ENCODE results near the gene SLC25A22.
A peak's percentile ranks its signal among the peaks of the same experiment; 100 is the strongest.

The SLC25A22 gene

DNA sequence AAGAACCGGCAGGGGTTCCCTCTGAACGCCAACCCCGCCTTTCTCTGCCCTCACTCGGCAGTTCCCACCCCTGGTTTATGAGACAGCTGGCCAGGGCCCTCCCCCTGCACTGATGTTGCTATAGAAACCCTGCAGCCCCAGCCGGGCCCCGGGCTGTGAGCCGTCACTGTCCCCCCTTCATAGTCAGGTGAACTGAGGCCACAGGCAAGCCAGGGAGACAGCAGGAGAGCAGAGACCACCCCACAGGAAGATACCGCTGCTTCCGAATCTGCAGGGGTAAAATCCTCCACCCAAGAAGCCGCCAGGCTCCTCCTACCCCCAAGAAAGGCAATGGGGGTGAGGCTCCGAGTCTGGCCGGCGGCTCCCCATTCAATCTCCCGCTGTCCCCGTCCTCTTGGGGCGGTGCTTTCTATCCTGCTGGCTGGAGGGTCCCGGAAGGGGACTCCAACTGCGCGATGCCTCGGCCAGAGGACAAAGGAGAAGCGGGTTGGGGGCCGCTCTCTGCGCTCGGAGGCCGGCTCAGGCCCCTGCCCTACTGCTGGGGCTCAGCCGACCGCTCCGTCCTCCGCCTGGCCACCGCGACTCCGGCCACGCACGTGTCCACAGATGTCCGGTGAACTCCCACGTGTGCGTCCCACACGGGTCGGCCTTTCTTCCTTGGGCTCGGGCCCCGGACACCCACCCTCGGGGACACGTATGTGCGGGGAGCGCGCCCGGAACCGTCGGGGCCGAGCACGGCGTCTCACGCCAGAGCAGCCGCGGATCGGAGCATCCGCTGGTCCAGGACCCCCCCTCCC, 587 bp downstream of the SLC25A22 start:
- H3K27ac ChIP-seq, result peak overlapping the region; percentile 71 to 85
- no peaks in the 10 kb centered on the region for H3K9me3 ChIP-seq
- TF ChIP-seq, protein P1, sequence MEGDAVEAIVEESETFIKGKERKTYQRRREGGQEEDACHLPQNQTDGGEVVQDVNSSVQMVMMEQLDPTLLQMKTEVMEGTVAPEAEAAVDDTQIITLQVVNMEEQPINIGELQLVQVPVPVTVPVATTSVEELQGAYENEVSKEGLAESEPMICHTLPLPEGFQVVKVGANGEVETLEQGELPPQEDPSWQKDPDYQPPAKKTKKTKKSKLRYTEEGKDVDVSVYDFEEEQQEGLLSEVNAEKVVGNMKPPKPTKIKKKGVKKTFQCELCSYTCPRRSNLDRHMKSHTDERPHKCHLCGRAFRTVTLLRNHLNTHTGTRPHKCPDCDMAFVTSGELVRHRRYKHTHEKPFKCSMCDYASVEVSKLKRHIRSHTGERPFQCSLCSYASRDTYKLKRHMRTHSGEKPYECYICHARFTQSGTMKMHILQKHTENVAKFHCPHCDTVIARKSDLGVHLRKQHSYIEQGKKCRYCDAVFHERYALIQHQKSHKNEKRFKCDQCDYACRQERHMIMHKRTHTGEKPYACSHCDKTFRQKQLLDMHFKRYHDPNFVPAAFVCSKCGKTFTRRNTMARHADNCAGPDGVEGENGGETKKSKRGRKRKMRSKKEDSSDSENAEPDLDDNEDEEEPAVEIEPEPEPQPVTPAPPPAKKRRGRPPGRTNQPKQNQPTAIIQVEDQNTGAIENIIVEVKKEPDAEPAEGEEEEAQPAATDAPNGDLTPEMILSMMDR (IDR thresholded peaks at IDR 0.05), result no peak
- intact Hi-C loops (cut with DNase I; ENCODE audit: low total_unique reads), result no loop called here
- H3K4me3 ChIP-seq, result peak overlapping the region; percentile 68 to 88
- peaks cover 0 to 37% (median 24%) of the 10 kb centered on the region in 4 donors for H3K4me1 ChIP-seq
- DNase-seq, result peak; percentile 74 to 86
- H3K27me3 ChIP-seq, result no peaks in the 10 kb centered on the region
- H3K36me3 ChIP-seq, result peaks cover 0 to 49% (median 2%) of the 10 kb centered on the region in 3 donors

DNA sequence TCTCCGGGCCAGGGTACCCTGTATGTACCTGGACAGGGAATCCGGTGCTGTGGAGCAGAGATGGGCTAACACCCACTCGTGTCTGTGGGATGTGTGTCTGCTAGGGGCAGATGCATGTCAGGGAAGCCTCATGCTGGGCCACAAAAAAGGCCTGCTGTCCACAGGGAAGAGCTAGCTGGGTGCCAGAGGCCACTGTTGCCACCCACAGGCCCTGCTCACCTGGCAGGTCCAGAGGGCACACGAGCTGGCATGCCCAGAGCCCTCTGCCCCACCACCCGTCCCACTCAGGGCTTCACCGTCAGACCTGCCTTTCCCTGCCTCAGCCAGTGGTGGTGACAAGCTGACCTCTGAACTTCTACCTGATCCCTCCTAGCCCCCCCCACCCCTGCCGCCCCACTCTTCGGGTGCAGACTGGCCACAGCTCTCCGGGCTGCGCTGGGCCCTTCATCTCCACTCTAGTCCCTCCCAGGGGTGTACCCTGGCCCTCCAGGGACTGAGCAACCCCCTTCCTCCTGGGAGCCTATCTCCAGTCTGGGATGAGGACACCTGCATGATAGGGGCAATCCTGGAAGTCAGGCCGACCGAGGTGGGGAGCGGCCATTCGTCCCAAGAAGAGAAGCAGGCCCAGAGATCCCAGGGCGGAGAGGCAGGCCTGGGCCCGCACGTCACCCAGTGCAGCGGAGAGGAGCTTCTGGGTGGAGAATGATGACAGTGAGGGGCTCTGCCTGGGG, 1.4 kb downstream of the SLC25A22 start:
- no peak for DNase-seq
- Histone ChIP-seq H3K27me3 (no peaks in the 10 kb centered on the region), H3K4me1 (peaks cover 0 to 36% (median 24%) of the 10 kb centered on the region in 4 donors), H3K4me3 (peak overlapping the region; percentile 68 to 88), H3K36me3 (peaks cover 0 to 49% (median 3%) of the 10 kb centered on the region in 3 donors), H3K9me3 (no peaks in the 10 kb centered on the region), H3K27ac (peak overlapping the region; percentile 71 to 85)
- TF ChIP-seq, protein P1 (IDR thresholded peaks at IDR 0.05), result no peak
- intact Hi-C loops (cut with DNase I; ENCODE audit: low total_unique reads), result no loop called here

DNA sequence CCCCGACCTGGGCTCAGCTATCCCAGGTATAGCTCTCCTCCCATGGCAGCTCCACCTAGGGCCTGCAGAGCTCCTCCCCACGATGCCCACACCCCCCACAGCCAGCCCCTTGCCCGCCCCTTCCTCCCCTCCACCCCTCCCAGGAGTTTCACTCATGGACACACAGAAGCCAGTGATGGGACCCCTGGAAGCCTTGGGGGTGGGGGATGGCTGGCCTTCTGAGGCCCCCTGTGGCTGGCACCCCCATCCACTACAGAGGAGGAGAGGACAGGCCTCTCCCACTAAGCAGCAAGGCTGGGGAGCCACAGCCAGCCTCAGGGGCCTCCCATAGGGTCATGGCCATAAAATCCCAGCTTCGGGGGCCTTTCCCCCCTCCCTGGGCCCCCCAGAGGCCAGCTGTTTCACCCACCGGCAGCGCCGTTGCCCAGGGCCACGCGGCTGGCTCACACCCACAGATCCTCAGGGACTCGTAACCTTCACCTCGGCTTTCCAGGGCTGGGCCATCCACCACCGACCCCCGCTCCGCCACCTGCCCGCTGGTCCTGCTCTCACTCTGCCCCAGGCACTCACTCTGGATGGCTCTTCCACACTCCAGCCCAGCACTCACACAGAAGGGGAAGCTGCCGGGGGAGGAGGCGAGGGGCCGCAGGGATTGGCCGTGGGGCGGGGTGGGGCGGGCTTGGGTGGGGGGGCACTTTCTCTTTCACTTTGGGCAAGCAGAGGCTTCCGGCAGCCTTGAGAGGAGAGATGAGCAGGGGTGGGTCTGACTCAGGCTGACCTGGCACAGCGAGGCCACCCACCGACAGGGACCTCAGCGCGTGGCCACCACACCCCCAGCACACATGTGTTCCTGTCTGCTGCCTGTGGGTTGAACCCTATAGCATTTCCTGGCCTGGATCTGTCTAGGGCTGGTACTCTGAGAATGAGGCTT, 2.2 kb downstream of the SLC25A22 start:
- Histone ChIP-seq H3K4me1 (peaks cover 0 to 36% (median 24%) of the 10 kb centered on the region in 4 donors), H3K9me3 (no peaks in the 10 kb centered on the region), H3K27ac (peak overlapping the region; percentile 71 to 85), H3K4me3 (peak overlapping the region; percentile 68 to 88), H3K27me3 (peaks cover 0 to under 1% of the 10 kb centered on the region in 2 donors), H3K36me3 (peaks cover 0 to 47% (median 5%) of the 10 kb centered on the region in 3 donors)
- DNase-seq, result peak; percentile 82 to 89
- intact Hi-C loops (cut with DNase I; ENCODE audit: low total_unique reads), result no loop called here
- TF ChIP-seq, protein P1 (IDR thresholded peaks at IDR 0.05), result no peak

DNA sequence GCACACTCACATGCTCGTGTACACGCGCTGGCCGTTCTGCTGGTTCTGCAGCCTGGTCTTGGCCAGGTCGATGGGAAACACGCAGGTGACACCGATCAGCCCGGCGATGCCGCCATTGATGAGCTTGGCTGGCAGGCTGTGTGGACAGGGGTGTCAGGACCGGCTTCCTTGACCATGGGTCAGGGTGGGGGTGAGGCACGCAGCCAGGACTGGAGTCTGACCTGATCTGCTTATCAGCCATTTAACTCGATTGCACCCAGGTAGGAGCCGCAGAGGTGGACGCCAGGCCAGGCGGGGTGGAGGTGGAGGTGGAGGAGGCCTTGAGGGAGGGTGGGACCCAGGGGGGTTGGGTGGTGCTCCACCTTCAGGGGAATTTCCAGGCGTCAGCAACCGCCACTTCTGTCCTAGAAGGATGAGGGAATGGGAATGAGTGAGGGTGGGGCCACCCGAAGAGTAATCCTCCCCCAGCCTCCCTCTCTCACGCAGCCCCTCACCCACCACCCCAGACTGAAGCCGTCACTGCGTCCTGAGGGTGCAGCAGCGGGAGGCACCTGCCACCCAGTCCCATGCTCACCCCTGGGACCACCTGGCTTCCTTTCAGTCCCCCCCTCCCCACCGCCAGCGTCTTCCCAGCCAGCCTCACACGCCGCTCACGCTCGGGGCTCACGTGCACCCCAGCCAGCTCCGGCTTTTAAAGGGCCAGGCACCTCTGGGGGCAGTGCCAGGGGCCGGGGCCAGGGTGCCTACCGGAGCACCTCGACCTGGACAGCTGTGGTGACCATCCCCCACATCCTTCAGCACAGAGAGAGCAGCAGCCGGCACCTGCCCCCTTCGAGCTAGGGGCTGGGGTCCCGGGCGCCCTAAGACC, 3.1 kb downstream of the SLC25A22 start:
- TF ChIP-seq, protein P1 (IDR thresholded peaks at IDR 0.05), result no peak
- Histone ChIP-seq H3K27ac (peak overlapping the region; percentile 71 to 85), H3K4me1 (peaks cover 0 to 38% (median 24%) of the 10 kb centered on the region in 4 donors), H3K27me3 (peaks cover 0 to 10% of the 10 kb centered on the region in 2 donors), H3K9me3 (no peaks in the 10 kb centered on the region), H3K36me3 (peaks cover 0 to 38% (median 5%) of the 10 kb centered on the region in 3 donors), H3K4me3 (peak overlapping the region; percentile 68 to 88)
- intact Hi-C loops (cut with DNase I; ENCODE audit: low total_unique reads), result no loop called here
- DNase-seq, result no peak

Measured in tibial artery (tissue), 4 donors.